ENCODE measurements around the gene CDC14A.

- TF ChIP-seq CTCF (IDR thresholded peaks at IDR 0.05) (no peak), POLR2A (IDR thresholded peaks at IDR 0.05) (no peak)
Measured at GRCh38 chr1:100517515-100517914, 165.2 kb downstream of the CDC14A start.

Measured in uterus (tissue), 2 donors.